Lower lobe of right lung (tissue), 2 donors: ENCODE results near the gene DHTKD1. TPM values are rescaled to one million over a fixed set of nuclear protein-coding genes. Genes with fewer than 3 reads are reported as not detected.
"Not testable (repeated sequence)": the region's sequence is repeated elsewhere in the genome, so short reads cannot be mapped to it uniquely, and the experiment has no call there.

ENCODE experiments used
- ATAC-seq, 2 donors: fragments of 200-7000 bp; cut with Tn5 transposase; one replicate each; pipeline ENCODE4 v1.9.1; 2020 to 2022; ENCODE audit warnings: mild to moderate bottlenecking in 2 of 2, moderate library complexity in 2 of 2
- DNase-seq: peaks from one replicate; pipeline ENCODE4 v3.0.0-alpha.2; 2020
- H3K27ac ChIP-seq: fragments of 200-600 bp; one replicate; pipeline ENCODE4 v1.8.0; 2022
- H3K27me3 ChIP-seq: fragments of 200-600 bp; one replicate; pipeline ENCODE4 v1.8.0; 2022; ENCODE audit warnings: low read depth
- H3K36me3 ChIP-seq: fragments of 200-600 bp; one replicate; pipeline ENCODE4 v1.8.0; 2022; ENCODE audit warnings: mild to moderate bottlenecking
- H3K4me1 ChIP-seq: fragments of 200-600 bp; one replicate; pipeline ENCODE4 v1.8.0; 2022
- H3K4me3 ChIP-seq: fragments of 200-600 bp; one replicate; pipeline ENCODE4 v1.8.0; 2022; ENCODE audit warnings: mild to moderate bottlenecking
- H3K9me3 ChIP-seq: fragments of 200-600 bp; one replicate; pipeline ENCODE4 v1.8.0; 2022
- intact Hi-C: fragments of 100-400 bp; cut with DNase I; formaldehyde crosslinking; loops from one replicate; pipeline ENCODE4 v1.11.0; 2022
- total RNA-seq: library from RNA; stranded (reverse); fragmentation: NEBNext Ultra II Directional; extraction: Animal tissue kit (Norgen Biotek cat#: 25700); gene quantifications from one replicate; pipeline ENCODE4 v1.2.1, GENCODE V29; 2021
- TF ChIP-seq, protein P1 (sequence below): fragments of 200-600 bp; IDR thresholded peaks from one replicate; pipeline ENCODE4 v1.8.0; 2022; ENCODE audit warnings: antibody characterized with exemption, mild to moderate bottlenecking
- donor health status: DM: no; HTN: yes; CAD: no; lungs with severe emphysema.

The DHTKD1 gene
- total RNA-seq, 1 donor from 2014 or later = 21.7 TPM

DNA sequence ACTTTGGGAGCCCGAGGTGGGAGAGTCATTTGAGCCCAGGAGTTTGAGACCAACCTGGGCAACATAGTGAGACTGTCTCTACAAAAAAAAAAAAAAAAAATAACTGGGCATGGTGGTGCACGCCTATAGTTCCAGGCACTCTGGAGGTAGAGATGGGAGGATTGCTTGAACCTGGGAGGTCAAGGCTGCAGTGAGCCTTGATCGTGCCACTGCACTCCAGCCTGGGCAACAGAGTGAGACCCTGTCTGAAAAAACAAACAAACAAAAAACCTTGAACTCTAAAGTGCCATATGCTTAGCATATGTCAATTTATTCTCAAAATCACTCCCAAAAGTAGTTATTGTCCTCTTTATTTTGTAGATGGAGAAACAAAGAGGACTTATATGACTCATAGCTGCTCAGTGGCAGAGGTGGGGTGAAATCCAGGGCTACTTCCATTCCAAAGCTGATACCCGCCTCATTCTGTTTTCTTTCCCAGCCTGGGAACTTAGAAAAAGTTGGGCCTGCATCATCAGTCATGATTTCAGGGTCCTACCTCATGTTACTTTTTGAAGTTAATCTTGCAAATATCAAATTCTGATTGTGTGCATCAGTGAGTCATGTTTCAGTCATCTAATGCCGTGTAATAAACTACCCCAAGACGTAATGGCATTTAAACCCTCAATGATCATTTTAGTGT lies 13.3 kb downstream of the DHTKD1 start:
- intact Hi-C loops = no loop called here
- Histone ChIP-seq H3K27me3 (no peaks in the 10 kb centered on the region), H3K4me3 (no peak overlapping the region), H3K4me1 (no peaks in the 10 kb centered on the region), H3K27ac (no peak overlapping the region), H3K36me3 (peaks cover 53% of the 10 kb centered on the region), H3K9me3 (no peaks in the 10 kb centered on the region)
- DNase-seq (no peak), ATAC-seq (no peak)
- TF ChIP-seq, protein P1, sequence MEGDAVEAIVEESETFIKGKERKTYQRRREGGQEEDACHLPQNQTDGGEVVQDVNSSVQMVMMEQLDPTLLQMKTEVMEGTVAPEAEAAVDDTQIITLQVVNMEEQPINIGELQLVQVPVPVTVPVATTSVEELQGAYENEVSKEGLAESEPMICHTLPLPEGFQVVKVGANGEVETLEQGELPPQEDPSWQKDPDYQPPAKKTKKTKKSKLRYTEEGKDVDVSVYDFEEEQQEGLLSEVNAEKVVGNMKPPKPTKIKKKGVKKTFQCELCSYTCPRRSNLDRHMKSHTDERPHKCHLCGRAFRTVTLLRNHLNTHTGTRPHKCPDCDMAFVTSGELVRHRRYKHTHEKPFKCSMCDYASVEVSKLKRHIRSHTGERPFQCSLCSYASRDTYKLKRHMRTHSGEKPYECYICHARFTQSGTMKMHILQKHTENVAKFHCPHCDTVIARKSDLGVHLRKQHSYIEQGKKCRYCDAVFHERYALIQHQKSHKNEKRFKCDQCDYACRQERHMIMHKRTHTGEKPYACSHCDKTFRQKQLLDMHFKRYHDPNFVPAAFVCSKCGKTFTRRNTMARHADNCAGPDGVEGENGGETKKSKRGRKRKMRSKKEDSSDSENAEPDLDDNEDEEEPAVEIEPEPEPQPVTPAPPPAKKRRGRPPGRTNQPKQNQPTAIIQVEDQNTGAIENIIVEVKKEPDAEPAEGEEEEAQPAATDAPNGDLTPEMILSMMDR = no peak

DNA sequence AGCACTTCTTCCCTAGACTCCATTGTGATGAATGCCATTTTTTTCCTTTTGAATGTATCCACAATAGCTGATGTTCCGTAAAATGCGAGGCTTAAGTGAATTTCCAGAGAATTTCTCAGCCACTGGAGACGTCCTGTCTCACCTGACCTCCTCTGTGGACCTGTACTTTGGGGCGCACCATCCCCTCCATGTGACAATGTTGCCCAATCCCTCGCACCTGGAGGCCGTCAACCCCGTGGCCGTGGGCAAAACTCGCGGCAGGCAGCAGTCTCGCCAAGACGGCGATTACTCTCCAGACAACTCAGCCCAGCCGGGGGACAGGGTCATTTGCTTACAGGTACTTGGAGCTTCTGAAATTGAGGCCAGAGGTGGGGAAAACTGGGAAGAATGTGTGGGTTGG lies 20.2 kb downstream of the DHTKD1 start:
- H3K36me3 ChIP-seq = peaks cover 82% of the 10 kb centered on the region
- H3K27ac ChIP-seq = no peak overlapping the region
- no peaks in the 10 kb centered on the region for H3K9me3 ChIP-seq
- no peak for ATAC-seq
- no peaks in the 10 kb centered on the region for H3K4me1 ChIP-seq
- no peak overlapping the region for H3K4me3 ChIP-seq
- no peaks in the 10 kb centered on the region for H3K27me3 ChIP-seq
- no peak for DNase-seq
- intact Hi-C loops = no loop called here
- TF ChIP-seq, protein P1 = no peak

DNA sequence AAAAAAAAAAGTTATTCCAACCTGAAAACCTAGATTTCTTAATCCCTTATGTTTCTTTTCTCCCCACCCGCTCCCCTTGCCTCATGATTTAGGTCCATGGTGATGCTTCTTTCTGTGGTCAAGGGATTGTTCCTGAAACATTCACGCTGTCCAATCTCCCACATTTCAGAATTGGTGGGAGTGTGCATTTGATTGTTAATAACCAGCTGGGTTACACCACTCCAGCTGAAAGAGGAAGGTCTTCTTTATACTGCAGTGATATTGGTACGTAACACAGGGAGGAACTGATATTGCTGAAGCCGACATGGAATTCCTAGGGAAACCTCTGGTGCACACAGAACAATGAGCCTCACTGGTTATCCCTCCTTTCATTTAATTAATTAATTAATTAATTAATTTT lies 22.7 kb downstream of the DHTKD1 start:
- no peak overlapping the region for H3K4me3 ChIP-seq
- DNase-seq = no peak
- H3K27ac ChIP-seq = no peak overlapping the region
- no peaks in the 10 kb centered on the region for H3K9me3 ChIP-seq
- intact Hi-C loops = no loop called here
- TF ChIP-seq, protein P1 = no peak
- no peaks in the 10 kb centered on the region for H3K27me3 ChIP-seq
- no peaks in the 10 kb centered on the region for H3K4me1 ChIP-seq
- no peak for ATAC-seq
- H3K36me3 ChIP-seq = peaks cover 74% of the 10 kb centered on the region

DNA sequence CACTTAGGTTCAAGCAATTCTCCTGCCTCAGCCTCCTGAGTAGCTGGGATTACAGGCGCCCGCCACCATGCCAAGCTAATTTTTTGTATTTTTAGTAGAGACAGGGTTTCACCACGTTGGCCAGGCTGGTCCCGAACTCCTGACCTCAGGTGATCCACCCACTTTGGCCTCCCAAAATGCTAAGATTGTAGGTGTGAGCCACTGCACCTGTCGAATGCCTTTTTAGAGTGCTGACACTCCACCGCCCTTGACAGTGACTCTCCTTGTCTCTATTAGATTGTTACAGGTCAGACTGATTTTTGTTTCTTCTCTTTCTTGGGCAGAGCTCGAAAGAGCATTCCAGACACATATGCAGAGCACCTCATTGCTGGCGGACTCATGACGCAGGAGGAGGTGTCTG lies 28.6 kb downstream of the DHTKD1 start:
- H3K27me3 ChIP-seq, ATAC-seq, H3K9me3 ChIP-seq, H3K4me3 ChIP-seq, H3K27ac ChIP-seq, H3K4me1 ChIP-seq, DNase-seq, intact Hi-C loops: not testable (repeated sequence)
- peaks cover 81% of the 10 kb centered on the region for H3K36me3 ChIP-seq

DNA sequence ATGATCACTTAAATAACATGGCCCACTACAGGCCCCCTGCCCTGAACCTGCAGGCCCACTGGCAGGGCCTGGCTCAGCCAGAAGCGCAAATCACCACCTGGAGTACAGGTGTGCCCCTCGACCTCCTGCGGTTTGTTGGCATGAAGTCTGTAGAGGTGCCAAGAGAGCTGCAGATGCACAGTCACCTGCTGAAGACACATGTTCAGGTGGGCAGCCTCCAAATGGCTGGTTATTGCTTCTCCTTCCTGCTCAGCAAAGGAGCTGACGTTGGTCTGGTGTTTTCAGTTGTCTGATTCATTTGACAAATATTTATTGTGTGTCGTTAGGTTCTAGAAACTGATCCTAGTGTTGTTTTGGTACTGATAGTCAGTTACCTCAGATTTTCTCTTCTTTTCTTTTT lies 29.0 kb downstream of the DHTKD1 start:
- peaks cover 81% of the 10 kb centered on the region for H3K36me3 ChIP-seq

DNA sequence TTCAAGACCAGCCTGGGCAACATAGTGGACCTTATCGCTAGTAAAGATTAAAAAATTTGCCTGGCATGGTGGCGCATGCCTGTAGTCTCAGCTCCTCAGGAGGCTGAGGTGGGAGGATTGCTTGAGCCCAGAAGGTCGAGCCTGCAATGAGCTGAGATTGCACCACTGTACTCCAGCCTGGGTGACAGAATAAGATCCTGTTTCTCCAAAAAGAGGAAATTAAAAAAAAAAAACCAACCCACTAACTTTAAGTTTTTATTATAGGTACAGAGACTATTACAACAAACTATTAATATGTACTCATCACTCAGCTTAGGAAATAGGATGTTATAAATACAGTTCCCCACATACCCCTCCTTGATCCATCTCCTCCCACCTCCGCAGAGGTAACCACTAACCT lies 30.2 kb downstream of the DHTKD1 start:
- Histone ChIP-seq H3K27me3 (no peaks in the 10 kb centered on the region), H3K9me3 (no peaks in the 10 kb centered on the region), H3K4me1 (no peaks in the 10 kb centered on the region), H3K36me3 (peaks cover 76% of the 10 kb centered on the region), H3K27ac (no peak overlapping the region), H3K4me3 (no peak overlapping the region)
- intact Hi-C loops = no loop called here
- ATAC-seq (no peak), DNase-seq (no peak)
- TF ChIP-seq, protein P1 = no peak

More for the DNA sequence above, 29.0 kb downstream of the DHTKD1 start:
- Histone ChIP-seq H3K27ac (no peak overlapping the region), H3K4me3 (no peak overlapping the region), H3K4me1 (no peaks in the 10 kb centered on the region), H3K9me3 (no peaks in the 10 kb centered on the region), H3K27me3 (no peaks in the 10 kb centered on the region)
- DNase-seq = no peak
- intact Hi-C loops = no loop called here
- no peak for ATAC-seq
- TF ChIP-seq, protein P1 = no peak
